Inflammatory macrophage treated with lipopolysaccharide for 4 hours (primary cell): ENCODE data around the gene GPX4.

Source experiments
- DNase-seq: peaks from one replicate; pipeline ENCODE4 v3.0.0-alpha.2; 2020

GPX4 gene, protein sequence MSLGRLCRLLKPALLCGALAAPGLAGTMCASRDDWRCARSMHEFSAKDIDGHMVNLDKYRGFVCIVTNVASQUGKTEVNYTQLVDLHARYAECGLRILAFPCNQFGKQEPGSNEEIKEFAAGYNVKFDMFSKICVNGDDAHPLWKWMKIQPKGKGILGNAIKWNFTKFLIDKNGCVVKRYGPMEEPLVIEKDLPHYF

DNA sequence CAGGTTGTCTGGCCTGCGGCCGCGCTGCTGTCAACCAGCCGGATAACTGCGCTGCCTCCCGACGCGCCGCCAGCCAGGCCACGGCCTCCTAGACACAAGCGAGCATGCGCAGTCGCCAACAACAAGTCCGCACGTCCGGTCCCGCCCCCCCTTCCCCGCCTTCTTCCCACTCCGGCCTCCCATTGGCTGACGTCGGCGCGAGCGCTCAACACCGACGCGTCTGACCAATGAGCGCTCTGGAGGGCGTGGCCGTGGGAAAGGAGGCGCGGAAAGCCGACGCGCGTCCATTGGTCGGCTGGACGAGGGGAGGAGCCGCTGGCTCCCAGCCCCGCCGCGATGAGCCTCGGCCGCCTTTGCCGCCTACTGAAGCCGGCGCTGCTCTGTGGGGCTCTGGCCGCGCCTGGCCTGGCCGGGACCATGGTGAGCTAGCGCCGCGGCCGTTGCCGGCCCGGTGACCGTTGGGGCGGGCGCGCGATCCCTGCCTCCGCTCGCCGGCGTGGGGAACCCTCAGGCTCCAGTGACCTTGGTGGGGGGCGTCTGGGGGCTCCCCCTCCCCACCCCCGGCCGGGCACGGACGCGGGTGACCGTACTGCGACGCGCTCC lies at the start of gene GPX4:
Gene GPX4 (plus strand): TSS at position 287 of the 603 bp plus-strand sequence. CDS start 50 bp downstream, at position 337.
- DNase-seq = peak; percentile 100

DNA sequence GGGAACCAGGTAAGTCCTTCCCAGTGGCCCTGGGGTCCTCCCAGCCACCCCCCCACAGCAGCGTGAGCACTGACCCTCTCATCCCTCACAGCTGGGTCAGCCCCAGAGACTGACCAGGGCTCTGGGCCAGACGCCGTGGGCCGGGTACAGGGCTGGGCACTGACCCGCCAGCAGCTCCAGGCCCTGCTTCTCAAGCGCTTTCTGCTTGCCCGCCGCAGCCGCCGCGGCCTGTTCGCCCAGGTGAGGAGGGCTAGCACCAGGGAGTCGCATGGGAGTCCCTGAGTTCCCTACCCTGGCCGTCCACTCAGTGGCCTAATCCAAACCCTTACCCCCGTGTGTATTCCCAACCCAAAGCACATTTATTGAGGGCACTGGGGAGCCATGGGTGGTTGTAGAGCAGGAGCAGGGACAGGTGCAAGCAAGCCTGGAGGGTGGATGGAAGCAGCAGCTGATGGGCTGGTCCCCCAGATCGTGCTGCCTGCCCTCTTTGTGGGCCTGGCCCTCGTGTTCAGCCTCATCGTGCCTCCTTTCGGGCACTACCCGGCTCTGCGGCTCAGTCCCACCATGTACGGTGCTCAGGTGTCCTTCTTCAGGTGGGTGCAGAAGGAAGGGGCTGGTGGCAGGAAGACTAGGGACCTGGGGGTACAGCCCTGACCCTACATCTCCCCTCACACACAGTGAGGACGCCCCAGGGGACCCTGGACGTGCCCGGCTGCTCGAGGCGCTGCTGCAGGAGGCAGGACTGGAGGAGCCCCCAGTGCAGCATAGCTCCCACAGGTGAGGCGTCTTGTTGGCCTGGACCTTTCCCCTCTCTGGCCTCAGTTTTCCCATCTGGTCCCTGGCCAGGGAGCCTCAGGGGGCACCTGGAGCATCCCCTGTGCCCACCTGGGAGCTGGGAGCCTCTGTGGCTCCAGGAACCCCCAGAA lies 49.4 kb upstream of the GPX4 start:
- no peak for DNase-seq

DNA sequence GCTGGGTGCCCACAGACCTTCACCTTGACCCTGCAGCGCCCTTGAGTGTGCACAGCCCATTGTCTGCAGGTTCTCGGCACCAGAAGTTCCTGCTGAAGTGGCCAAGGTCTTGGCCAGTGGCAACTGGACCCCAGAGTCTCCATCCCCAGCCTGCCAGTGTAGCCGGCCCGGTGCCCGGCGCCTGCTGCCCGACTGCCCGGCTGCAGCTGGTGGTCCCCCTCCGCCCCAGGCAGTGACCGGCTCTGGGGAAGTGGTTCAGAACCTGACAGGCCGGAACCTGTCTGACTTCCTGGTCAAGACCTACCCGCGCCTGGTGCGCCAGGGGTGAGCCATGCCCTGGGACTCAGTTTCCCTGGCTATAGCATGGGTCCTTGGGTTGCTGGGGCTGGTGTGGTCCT lies 48.8 kb upstream of the GPX4 start:
- DNase-seq = no peak

DNA sequence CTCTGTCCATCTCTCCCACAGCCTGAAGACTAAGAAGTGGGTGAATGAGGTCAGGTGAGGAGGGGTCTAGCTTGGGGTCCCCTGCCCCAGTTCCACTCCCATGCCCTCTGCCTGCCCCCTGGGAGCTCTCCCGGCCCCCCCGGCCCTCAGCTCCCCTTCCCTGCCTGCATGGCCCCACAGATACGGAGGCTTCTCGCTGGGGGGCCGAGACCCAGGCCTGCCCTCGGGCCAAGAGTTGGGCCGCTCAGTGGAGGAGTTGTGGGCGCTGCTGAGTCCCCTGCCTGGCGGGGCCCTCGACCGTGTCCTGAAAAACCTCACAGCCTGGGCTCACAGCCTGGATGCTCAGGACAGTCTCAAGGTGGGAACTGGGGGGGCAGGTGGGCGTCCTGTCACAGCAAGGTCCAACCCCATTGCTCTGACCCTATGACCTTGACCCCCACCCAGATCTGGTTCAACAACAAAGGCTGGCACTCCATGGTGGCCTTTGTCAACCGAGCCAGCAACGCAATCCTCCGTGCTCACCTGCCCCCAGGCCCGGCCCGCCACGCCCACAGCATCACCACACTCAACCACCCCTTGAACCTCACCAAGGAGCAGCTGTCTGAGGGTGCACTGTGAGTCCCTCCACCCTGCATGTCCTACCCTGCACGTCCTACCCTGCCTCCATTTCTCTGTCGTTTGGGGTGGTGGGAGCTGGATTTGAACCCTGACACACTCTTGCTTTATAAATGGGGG lies 47.7 kb upstream of the GPX4 start:
- no peak for DNase-seq

DNA sequence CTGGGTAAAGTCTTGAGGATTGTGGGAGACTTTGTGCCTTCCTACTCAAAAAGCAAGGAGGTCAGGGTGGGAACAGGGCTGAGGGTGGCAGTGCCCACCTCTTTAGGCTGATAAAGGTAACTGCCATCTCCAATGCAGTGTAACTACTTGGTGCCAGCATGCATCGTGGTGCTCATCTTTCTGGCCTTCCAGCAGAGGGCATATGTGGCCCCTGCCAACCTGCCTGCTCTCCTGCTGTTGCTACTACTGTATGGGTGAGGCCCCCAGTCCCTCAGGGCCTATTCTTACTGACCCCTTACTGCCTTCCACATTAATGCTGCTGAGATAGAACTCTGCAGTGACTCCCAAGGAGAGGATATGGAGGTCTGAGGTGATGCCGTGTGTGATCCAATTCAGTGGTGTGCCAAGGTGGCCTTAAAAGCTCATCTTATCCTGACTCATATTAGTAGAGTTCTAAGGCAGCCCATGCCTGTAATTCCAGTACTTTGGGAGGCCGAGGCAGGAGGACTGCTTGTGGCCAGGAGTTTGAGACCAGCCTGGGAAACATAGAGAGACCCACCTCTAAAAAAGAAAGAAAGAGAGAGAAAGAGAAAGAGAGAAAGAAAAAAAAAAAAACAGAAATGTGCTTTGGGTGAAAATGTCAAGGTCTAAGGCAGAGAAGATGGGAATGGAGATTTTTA lies 46.5 kb upstream of the GPX4 start:
- peak; percentile 46 for DNase-seq

DNA sequence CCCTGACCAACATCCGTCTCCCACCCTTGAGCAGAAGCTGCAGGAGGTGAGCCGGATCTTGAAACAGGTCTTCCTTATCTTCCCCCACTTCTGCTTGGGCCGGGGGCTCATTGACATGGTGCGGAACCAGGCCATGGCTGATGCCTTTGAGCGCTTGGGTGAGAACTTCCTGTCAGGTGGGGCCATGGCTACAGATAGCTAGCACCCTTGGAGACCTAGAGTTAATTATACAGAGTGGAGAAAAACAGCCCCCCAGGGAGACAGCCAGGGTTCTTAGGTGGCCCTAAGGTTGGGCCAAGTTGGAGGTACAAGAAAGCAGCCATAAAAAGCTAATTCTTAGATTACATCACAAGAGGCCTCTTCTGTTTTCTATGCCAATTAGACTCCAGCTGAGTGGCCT lies 45.7 kb upstream of the GPX4 start:
- DNase-seq = no peak

DNA sequence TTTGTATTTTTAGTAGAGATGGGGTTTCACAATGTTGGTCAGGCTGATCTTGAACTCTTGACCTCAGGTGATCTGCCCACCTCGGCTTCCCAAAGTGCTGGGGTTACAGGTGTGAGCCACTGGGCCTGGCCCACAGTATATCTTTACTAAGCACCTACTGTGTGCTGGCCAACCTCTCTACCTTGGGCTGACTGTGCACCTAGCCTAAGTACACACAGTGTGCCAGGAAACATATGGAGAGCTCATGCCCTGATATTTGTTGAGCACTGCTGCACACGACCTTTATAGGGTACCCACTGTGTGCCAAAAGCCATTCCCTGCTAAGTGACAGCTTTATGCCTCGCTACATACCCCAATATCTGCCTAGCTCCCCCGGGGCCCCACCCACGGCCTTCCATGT lies 43.1 kb upstream of the GPX4 start:
- no peak for DNase-seq

DNA sequence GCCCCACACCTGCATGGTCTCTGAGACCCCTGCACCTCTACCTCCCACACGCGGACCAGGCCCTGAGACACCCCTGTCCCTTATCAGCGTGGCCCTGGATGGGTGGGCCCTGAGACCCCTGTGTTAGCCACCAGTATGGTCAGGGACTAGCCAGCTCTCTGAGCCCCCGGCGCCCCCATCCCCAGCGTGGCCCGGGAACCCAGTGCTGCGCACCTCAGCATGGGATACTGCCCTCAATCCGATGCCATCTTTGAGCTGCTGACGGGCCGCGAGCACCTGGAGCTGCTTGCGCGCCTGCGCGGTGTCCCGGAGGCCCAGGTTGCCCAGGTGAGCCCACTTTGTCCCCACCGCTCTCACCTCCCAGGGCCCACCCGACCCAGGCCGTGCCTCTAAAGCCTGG lies 41.8 kb upstream of the GPX4 start:
- DNase-seq = no peak

DNA sequence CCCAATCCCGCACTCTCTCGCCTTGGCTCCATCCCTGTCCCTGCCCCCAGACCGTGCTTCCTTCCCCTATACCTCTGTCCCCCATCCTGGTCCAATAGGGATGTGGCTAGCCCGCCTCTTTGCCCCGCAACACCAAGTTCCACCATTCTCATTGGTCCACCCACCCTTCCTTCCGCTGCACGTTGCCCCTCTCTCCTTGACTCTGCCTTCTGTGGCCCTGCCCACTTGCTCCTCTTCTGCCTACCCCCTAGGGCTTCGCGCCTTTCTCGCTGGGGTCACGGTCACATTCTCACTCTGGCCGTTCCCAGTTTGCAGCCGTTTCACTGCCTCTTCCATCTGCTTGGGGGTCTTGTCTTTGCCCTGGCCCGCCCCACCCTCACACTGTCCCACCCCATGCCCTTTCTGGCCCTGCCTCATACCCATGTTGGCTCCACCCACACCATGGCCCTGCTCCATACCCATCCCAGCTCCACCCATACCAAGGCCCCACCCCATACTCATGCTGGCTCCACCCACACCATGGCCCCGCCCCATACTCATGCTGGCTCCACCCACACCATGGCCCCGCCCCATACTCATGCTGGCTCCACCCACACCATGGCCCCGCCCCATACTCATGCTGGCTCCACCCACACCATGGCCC lies 41.3 kb upstream of the GPX4 start:
- no peak for DNase-seq

DNA sequence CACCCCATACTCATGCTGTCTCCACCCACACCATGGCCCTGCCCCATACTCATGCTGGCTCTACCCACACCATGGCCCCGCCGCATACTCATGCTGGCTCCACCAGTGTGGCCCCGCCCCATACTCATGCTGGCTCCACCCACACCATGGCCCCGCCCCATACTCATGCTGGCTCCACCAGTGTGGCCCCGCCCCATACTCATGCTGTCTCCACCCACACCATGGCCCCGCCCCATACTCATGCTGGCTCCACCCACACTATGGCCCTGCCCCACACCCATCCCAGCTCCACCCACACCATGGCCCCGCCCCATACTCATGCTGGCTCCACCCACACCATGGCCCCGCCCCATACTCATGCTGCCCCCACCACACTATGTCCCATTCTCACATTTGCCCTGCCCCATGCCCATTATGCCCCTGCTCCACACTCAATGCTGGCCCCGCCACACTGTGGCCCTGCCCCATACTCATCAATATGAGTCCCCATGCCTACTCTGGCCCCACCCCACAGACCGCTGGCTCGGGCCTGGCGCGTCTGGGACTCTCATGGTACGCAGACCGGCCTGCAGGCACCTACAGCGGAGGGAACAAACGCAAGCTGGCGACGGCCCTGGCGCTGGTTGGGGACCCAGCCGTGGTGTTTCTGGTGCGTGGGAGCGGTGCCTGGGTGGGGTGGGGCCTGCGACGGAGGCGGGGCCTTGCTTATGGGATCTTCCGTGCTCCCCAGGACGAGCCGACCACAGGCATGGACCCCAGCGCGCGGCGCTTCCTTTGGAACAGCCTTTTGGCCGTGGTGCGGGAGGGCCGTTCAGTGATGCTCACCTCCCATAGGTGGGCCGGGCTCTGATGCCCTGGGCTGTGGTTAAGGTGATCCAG lies 40.5 kb upstream of the GPX4 start:
- DNase-seq = peak; percentile 77

DNA sequence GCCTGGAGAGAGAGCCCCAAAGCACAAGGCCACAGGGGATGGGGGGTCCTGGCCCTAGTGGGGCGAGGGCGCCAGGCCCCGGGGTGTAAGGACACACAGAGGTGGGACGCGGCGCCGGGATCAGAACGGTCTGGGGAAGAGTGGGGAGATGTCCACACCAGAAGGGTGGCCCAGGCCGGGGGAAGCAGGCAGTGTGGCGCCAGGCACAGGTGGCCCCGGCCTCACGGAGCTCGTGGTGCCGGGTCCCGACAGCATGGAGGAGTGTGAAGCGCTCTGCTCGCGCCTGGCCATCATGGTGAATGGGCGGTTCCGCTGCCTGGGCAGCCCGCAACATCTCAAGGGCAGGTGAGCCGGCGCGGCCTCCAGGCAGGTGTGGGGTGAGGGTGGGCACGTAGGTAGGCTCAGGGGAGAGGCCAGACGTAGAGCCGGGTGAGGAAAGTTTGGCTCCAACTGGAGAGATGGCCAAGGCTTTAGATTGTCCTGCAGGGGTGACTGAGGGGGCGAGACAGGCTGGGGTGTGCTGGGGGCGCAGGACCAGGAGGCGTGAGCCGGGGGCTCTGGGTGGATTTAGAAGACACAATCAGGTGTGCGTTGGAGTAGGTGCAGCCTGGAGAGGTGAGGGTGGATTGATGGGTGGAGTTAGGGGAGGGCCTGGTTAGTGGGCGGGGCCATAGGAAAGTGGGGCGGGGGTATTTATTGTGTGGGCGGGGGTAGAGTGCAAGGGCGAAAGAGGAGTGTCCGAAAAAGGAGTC lies 39.7 kb upstream of the GPX4 start:
- DNase-seq = no peak

DNA sequence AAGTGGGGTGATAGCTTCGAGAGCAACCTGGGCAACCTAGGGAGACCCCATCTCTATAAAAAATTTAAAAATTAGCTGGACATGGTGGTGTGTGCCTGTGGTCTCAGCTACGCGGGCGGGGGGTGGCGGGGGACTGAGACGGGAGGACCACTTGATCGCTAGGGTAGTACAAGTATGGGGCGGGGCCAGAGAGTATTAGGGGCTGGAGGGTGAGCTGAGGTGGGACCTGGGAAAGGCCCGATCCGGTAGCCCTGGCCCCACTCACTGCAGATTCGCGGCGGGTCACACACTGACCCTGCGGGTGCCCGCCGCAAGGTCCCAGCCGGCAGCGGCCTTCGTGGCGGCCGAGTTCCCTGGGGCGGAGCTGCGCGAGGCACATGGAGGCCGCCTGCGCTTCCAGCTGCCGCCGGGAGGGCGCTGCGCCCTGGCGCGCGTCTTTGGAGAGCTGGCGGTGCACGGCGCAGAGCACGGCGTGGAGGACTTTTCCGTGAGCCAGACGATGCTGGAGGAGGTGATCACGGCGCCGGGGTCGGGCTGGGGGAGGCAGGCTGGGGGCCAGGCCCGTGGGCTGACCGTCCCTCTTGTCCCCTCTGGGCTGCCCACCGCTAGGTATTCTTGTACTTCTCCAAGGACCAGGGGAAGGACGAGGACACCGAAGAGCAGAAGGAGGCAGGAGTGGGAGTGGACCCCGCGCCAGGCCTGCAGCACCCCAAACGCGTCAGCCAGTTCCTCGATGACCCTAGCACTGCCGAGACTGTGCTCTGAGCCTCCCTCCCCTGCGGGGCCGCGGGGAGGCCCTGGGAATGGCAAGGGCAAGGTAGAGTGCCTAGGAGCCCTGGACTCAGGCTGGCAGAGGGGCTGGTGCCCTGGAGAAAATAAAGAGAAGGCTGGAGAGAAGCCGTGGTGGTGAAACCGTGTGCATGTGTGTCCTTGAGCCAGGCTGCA lies 38.9 kb upstream of the GPX4 start:
- peak; percentile 81 for DNase-seq

DNA sequence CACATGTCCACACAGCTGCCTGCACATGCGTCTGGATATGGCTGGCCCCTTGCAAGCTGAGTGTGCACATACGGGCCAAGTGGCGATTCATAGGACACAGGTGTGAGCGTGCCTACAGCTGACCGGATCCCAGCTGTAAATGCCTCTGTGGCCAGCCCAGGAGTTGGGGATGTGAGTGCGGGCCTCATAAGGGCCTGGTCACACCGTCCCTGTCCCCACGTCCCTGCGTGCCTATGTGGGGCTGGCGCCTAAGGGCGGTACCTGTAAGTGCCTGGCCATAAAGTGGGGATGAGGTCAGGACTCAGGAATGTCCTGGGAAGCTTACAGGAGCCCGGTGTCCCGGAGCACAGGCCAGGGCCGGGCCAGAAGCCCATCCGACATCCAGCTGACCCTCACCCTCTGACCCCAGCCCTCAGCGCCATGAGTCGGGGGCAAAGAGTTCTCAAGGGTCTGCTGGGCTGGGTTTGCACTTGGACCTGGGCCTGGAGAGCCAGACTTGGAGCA lies 38.1 kb upstream of the GPX4 start:
- DNase-seq = no peak

DNA sequence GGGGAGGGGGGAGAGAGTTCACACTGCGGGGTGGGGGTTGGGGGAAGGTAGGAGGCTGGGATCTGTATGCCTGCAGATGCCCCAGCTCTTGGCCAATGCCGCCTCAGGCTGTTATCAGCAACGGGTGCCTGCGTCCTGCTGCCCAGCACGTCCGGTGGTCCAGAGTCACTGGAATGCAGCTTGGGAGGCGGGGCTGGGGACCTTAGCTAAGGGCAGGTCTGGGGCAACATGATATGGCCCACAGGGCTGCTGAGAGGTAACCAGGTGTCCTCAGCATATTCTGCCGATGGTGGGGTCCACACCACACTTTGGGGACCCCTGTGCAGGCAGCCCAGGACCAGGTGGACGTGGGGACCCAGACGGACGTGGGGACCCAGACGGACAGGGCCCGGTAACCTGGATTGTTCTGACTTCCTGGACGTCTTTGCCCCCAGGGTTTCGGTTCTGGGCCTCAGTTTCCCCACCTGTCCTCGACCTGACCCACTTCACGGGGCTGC lies 37.5 kb upstream of the GPX4 start:
- DNase-seq = no peak

DNA sequence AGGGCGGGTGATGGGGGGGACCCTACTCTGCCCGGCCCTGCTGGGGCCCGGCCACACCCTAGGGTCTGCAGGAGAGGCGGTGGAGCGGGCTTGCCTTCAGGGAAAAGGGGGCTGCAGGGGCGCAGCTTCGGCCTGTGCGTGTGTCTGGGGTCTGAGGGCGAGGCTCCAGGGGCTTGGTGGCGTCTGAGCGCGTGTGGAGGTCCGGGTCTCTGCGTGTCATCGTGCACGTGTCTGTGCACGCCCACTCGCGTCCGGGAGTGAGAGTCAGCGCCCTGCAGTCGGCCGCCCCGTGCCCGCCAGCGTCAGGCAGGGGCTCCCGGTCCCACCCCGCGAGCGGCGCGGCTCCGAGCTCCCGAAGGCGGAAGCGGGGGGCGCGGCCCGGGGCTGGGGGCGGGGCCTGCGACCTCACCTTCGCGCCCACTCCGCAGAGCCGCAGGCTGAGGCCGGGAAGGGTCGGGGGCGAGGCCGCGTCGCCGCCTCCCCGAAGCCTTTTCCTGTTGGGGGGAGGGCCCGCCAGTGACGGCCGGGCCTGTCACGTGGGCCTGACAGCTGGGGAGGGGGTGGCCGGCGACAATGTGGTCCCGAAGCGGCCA lies 37.0 kb upstream of the GPX4 start, which contains the start of gene ARHGAP45:
Gene ARHGAP45 (plus strand): TSS at position 420 of the 593 bp plus-strand sequence. CDS start 239 bp downstream, outside the sequence.
- peak; percentile 72 for DNase-seq

DNA sequence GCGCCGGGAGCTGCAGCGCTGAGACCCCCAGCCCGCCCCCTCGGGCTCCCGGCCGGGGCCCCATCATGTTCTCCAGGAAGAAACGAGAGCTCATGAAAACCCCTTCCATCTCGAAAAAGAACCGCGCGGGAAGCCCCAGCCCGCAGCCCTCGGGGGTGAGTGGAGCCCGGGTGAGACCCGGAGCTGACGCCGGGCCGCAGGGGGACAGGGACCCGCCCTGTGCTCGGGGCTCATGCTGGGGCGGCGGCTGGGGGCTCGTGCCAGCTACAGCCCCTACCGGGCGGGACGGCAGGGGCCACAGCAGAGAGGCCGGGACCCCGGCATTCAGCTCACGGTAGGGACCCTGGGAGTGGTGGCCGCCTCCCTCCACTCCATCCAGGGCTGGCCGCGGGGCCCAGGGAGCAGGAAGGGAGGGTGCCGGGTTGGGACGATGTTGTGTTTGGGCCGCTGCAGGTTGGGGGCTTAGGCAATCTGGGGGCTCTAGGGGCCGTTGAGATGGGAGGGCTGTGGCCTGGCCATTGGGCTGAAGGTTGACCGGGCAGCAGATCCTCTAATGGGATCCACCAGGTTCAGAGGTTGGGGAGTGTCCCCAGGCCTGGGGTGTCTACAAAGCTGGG lies 36.3 kb upstream of the GPX4 start:
- no peak for DNase-seq
